ENCODE results near the gene AHDC1. TPM values are rescaled to one million over a fixed set of nuclear protein-coding genes. Genes with fewer than 3 reads are reported as not detected.

Gene AHDC1
- total RNA-seq, 1 experiment from 2014 or later: 18.4 TPM

GRCh38 chr1:27617420-27617819, 13.5 kb upstream of the AHDC1 start:
- no TSS peak for BruUV-seq (replicated peaks)
- ChIA-PET POLR2A (interaction anchor here (0.7 kb wide), 1 partner anchor 183 kb away, joined by 3 read pairs; no protein-coding TSS in a partner anchor), CTCF (interaction anchor here (0.7 to 2.0 kb wide), 5 partner anchors 9 to 194 kb away, joined by 3 to 7 read pairs (median 5); no protein-coding TSS in a partner anchor)
- no peaks in the 10 kb centered on the region for H3K4me1 Mint-ChIP-seq (ENCODE audit: insufficient read depth, unreplicated experiment)
- no peak for DNase-seq (ENCODE audit: unreplicated experiment)
- no peak overlapping the region for H3K27ac Mint-ChIP-seq (ENCODE audit: low read depth, unreplicated experiment)
- intact Hi-C loops (cut with micrococcal nuclease): no loop called here
- no peaks in the 10 kb centered on the region for H3K9me3 Mint-ChIP-seq (ENCODE audit: unreplicated experiment)
- no peaks in the 10 kb centered on the region for H3K36me3 Mint-ChIP-seq (ENCODE audit: insufficient read depth, unreplicated experiment)
- no peak overlapping the region for H3K4me3 Mint-ChIP-seq (ENCODE audit: unreplicated experiment)
- H3K27me3 Mint-ChIP-seq (ENCODE audit: insufficient read depth, unreplicated experiment): no peaks in the 10 kb centered on the region
- TF ChIP-seq CTCF (IDR thresholded peaks at IDR 0.05; ENCODE audit: unreplicated experiment): no peak

- no peaks in the 10 kb centered on the region for H3K36me3 Mint-ChIP-seq (ENCODE audit: insufficient read depth, unreplicated experiment)
- ChIA-PET CTCF (interaction anchor here (0.6 to 1.6 kb wide), 4 partner anchors 8 to 56 kb away, joined by 4 to 5 read pairs (median 4); partner anchors contain the start of gene IFI6), POLR2A (no interaction called here)
- H3K4me3 Mint-ChIP-seq (ENCODE audit: unreplicated experiment): no peak overlapping the region
- no TSS peak for BruUV-seq (replicated peaks)
- no peaks in the 10 kb centered on the region for H3K4me1 Mint-ChIP-seq (ENCODE audit: insufficient read depth, unreplicated experiment)
- no peak overlapping the region for H3K27ac Mint-ChIP-seq (ENCODE audit: low read depth, unreplicated experiment)
- no peak for DNase-seq (ENCODE audit: unreplicated experiment)
- intact Hi-C loops (cut with micrococcal nuclease): no loop called here
- no peaks in the 10 kb centered on the region for H3K27me3 Mint-ChIP-seq (ENCODE audit: insufficient read depth, unreplicated experiment)
- TF ChIP-seq CTCF (IDR thresholded peaks at IDR 0.05; ENCODE audit: unreplicated experiment): no peak
- H3K9me3 Mint-ChIP-seq (ENCODE audit: unreplicated experiment): no peaks in the 10 kb centered on the region
Observed at GRCh38 chr1:27616441-27616840, 12.5 kb upstream of the AHDC1 start.

GRCh38 chr1:27615346-27616192, 11.6 kb upstream of the AHDC1 start:
- DNase-seq (ENCODE audit: unreplicated experiment): no peak
- intact Hi-C loops (cut with micrococcal nuclease): no loop called here
- no peaks in the 10 kb centered on the region for H3K27me3 Mint-ChIP-seq (ENCODE audit: insufficient read depth, unreplicated experiment)
- no peak for TF ChIP-seq CTCF (IDR thresholded peaks at IDR 0.05; ENCODE audit: unreplicated experiment)
- no TSS peak for BruUV-seq (replicated peaks)
- ChIA-PET CTCF (interaction anchor here (0.6 to 2.3 kb wide), 2 partner anchors 29 to 57 kb away, joined by 4 to 8 read pairs; partner anchors contain the start of gene IFI6), POLR2A (no interaction called here)
- no peaks in the 10 kb centered on the region for H3K9me3 Mint-ChIP-seq (ENCODE audit: unreplicated experiment)
- H3K27ac Mint-ChIP-seq (ENCODE audit: low read depth, unreplicated experiment): no peak overlapping the region
- no peaks in the 10 kb centered on the region for H3K36me3 Mint-ChIP-seq (ENCODE audit: insufficient read depth, unreplicated experiment)
- no peaks in the 10 kb centered on the region for H3K4me1 Mint-ChIP-seq (ENCODE audit: insufficient read depth, unreplicated experiment)
- no peak overlapping the region for H3K4me3 Mint-ChIP-seq (ENCODE audit: unreplicated experiment)

GRCh38 chr1:27614625-27615344, 10.8 kb upstream of the AHDC1 start:
- intact Hi-C loops (cut with micrococcal nuclease): no loop called here
- Mint-ChIP-seq H3K27me3 (ENCODE audit: insufficient read depth, unreplicated experiment) (no peaks in the 10 kb centered on the region), H3K4me3 (ENCODE audit: unreplicated experiment) (no peak overlapping the region), H3K27ac (ENCODE audit: low read depth, unreplicated experiment) (no peak overlapping the region), H3K9me3 (ENCODE audit: unreplicated experiment) (no peaks in the 10 kb centered on the region), H3K4me1 (ENCODE audit: insufficient read depth, unreplicated experiment) (no peaks in the 10 kb centered on the region), H3K36me3 (ENCODE audit: insufficient read depth, unreplicated experiment) (no peaks in the 10 kb centered on the region)
- CTCF ChIA-PET: interaction anchor here (2.3 kb wide), 1 partner anchor 29 kb away, joined by 8 read pairs; no protein-coding TSS in a partner anchor
- DNase-seq (ENCODE audit: unreplicated experiment): no peak
- TF ChIP-seq CTCF (IDR thresholded peaks at IDR 0.05; ENCODE audit: unreplicated experiment): no peak
- BruUV-seq (replicated peaks): no TSS peak
- POLR2A ChIA-PET: no interaction called here

Measured in MCF 10A (cell line).